Stimulated activated CD8-positive, alpha-beta memory T cell treated with anti-CD3 and anti-CD28 coated beads, Interleukin-7, amount 100 ng/mL, for 1 hour (primary cell): ENCODE measurements around the gene PLCD1.

ENCODE experiments used
- DNase-seq, 2 donors: peaks; one replicate each; pipeline ENCODE4 v3.0.0-alpha.2; 2020; ENCODE audit warnings: low read depth in 2 of 2

PLCD1 gene

DNA sequence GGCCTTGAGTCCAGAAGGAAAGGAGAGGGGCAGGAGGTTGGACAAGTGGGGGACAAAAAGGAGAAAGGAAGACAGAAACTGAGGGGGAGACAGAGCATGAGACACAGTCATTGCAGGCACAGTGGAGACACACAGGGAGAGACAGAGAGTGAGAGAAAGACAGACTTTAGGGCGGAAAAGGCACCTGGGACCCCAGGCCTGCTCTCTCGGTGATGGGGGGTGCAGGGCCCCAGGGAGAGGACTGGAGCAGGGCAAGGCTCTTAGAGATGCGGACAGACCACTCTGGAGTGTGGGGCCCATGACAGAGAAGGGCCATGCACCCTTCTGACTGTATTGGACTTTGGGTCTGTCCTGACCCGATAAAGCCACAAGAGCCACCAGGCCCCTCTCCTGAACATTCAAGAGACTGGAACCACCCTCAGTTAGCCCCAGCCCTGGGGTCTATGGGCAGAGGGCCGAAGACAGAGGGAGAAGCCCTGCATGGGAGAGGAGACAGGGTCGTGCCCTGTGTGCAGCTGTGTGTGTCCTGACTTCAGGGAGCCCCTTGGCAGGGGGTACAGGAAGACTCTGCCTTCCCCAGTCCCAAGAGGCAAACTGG lies 12.5 kb downstream of the PLCD1 start:
- no peak for DNase-seq

- no peak for DNase-seq
Measured at GRCh38 chr3:38016410-38016809, 13.0 kb downstream of the PLCD1 start.

GRCh38 chr3:38015984-38016383 lies 13.5 kb downstream of the PLCD1 start:
- no peak for DNase-seq

GRCh38 chr3:38015485-38015884 lies 14.0 kb downstream of the PLCD1 start:
- DNase-seq: no peak

DNA sequence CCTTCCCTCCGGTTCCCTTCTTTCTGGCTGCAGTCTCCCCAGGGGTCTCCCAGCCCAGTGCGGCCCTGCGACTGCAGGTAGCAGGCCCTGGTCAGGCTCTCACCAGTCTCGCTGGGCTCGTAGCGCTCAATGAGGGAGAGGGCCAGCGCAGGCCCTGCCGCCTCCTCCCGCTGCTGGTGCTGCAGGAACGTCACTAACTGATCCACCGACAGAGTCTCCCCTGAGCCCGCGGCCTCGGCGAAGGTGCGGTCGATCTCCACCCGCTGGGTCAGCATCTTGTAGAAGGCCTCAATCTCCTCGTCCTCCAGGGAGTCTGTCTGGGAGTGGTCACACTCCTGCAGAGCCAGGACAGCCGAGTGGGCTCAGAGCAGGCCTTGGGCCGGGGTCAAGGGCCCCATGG lies 18.3 kb downstream of the PLCD1 start:
- DNase-seq: no peak

DNA sequence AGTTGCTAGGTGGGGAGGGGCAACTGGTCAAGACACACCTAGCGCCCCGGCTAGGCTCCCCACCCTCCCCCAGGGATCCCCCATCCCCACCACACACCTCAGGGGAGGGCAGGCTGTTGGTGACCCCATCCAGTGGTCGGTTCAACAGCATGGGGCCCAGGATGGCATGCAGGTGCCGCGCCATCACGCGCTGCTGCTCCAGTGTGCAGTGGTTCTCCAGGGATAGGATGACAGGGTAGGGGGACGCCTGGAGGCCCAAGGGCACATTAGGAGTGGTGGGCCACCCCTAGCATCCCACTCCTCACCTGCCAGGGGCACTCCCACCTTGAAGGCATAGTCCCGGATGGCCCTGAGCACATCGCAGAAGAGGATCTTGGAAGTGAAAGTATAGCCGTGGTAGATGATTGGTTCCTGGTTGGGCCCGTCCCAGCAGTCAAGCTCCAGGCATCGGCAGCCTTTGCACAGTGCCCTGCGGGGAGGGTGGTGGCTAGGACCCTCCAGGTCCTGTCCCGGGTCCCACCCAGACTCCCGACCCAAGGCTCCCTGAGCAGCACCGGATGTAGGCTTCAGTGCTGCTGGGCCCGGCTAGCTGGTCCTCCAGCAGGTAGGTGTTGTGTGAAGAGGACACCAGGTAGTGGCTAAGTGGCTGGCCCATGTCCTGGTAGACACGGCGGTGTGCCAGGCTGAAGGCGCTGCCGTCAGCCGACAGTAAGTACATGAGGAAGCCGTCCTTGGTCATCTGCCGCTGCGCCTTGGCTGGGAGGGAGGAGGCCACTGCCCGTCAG lies 19.4 kb downstream of the PLCD1 start:
- no peak for DNase-seq

- DNase-seq: no peak
Measured at GRCh38 chr3:38008971-38009580, 20.4 kb downstream of the PLCD1 start.

DNA sequence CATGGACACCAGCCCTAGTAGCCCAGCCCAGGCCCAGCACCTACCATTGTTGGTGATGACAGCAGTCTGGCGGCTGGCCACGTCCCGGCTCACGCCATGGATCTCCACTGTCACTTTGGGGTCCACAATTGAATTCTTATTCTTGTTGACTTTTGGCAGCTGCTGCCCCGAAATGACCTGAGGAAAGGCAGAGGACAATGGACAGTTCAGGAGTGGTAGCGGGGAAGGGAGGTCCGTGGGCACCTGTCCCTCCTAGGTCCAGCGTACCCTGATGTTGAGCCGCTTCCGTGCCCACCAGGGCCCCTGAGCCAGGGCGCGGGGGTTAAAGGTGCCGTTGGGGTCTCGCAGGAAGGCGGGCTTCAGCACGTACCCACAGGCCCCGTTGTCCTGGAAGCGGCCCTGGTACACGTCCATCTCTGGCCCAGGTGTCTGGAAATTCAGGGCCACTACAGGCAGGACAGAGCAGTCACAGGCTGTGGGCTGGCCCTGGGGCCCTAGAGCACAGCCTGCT lies 21.2 kb downstream of the PLCD1 start:
- no peak for DNase-seq

DNA sequence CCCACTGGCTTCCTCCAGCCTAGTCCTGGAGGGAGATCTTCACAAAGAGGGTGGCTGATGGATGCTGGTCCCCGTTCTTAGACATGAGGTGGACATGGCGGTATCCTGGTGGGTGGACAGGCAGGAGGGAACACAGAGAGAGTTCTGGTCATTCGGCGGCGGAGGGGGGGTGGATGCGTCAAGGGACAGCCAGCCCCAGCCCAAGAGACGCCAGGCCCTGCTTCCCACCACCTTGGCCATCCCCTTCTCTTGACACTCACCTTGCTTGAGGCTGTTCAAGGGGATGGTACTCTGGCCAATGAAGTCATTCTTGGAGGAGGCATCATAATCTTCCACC lies 21.7 kb downstream of the PLCD1 start:
- DNase-seq: no peak

GRCh38 chr3:38006445-38006995 lies 22.9 kb downstream of the PLCD1 start:
- DNase-seq: no peak

GRCh38 chr3:38006031-38006430 lies 23.4 kb downstream of the PLCD1 start:
- DNase-seq: no peak

GRCh38 chr3:38005076-38006020 lies 24.1 kb downstream of the PLCD1 start:
- no peak for DNase-seq

- DNase-seq: peak in 1 of 2 donors; percentile 48
Measured at GRCh38 chr3:38004415-38005075, 24.9 kb downstream of the PLCD1 start.

- no peak for DNase-seq
Measured at GRCh38 chr3:38003817-38004414, 25.5 kb downstream of the PLCD1 start.

- DNase-seq: no peak
Measured at GRCh38 chr3:38003371-38003816, 26.0 kb downstream of the PLCD1 start.

DNA sequence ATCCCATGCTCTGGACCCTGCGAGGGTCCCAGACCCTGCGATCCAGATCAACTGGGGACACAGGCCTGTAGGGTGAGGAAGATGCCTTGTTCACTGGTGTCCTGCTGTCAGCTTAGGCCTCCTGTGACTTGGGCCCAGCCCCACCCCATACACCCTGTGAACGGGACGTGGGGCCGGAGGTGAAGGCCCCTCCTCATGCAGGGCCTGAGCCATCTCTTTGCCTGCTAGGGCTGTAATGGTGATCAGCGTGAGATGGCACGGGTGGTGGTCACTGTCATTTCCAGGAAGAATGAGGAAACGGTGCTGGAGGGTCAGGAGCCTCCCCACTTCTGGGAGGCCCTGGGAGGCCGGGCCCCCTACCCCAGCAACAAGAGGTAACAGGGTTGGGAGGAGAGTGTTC lies 26.5 kb downstream of the PLCD1 start:
- no peak for DNase-seq

- no peak for DNase-seq
Measured at GRCh38 chr3:38002291-38002876, 27.1 kb downstream of the PLCD1 start.

- no peak for DNase-seq
Measured at GRCh38 chr3:38001456-38002081, 27.9 kb downstream of the PLCD1 start.

DNA sequence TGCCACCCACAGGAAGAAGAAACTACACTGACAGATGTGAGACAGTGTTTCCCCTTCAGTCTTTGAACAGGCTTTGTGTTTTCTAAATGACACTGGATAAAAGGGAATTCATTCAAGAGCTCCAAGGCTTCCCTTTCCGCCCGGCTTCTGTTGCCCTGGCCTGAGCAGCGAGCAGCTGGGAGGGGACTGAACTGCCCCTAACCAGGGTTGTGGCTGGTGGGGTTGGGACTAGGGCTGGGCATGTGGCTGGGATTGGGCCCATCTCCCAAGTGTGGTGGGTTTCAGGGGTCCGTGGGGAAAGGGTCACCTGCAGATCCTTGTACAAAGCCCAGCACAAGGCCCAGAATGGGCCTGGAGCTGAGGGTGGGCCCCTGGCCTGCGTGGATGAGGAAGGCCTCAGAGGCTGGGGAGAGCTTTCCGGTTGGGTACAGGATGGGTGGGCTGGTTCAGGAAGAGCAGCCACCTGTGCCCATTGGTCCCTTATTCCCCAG lies 28.4 kb downstream of the PLCD1 start:
- no peak for DNase-seq
